HG02571 (cell line): ENCODE data around the gene NARF.
A peak's percentile ranks its signal among the peaks of the same experiment; 100 is the strongest.
"Not testable (repeated sequence)": the region's sequence is repeated elsewhere in the genome, so short reads cannot be mapped to it uniquely, and the experiment has no call there.

Experiments
- ATAC-seq: cut with Tn5 transposase; IDR thresholded peaks from one replicate; pipeline ENCODE4 v1.9.1; 2021; ENCODE audit warnings: mild to moderate bottlenecking, moderate library complexity; ENCODE audit not compliant: unreplicated experiment

The NARF gene

GRCh38 chr17:82496529-82497434 lies 38.2 kb downstream of the NARF start:
- ATAC-seq = peak; percentile 48

DNA sequence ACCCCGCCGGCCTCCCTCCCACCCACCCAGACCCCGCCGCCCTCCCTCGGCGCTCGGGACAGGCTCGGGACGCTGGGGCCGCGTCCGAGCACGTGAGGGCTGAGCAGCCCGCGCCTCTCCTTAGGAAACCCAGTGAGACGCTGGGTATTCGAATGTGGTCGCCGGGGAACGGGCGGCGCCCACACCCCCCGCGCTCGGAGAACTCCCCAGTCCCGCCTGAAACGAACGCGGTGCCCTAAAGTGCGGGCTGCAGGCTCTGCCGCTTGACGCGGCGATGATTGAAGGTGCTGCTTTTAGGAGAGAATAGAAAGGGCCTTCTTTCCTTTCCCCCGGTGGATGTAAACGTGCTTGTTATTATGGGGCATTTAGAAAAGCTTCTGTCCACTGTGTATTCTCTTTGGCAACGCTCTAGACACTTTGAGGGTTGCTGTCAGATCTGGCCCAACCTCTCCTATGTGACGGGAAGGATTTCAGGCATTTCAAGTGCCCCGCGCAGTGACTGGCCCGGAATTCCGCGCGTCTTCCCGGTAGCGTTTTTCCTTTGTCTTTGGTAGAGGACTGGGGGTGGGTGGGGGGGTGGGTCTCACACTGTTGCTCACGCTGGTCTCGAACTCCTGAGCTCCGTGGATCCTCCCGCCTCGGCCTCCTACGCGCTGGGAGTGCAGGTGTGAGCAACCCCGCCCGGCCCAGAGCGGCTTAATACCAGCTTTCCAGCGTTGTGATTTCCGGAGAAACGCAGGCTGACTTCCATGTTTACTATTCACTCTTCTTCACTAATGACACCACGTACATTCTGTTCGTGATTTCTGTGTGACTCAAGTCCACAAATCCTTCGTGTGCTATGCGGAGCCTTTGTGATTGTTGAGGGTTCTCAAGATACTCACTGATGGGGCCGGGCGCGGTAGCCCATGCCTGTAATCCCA lies 39.2 kb downstream of the NARF start:
- peak; percentile 7 for ATAC-seq

DNA sequence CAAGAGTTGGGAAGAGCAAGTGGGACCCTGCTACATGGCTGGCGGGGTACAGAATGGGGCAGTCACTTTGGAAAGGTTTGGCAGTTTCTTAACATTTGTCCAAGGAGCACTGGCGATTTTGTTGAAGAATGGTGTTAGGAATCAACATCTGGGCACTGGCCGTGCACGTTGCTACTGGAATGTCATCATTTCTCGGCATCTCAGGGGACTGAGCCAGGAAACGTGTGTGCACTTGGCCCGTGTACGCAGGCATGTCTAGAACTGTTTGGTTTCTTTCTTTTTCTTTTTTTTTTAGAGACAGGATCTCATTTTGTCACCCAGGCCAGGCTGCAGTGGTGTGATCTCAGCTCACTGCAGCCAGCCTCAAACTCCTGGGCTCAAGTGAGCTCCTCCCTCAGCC lies 43.7 kb downstream of the NARF start:
- no peak for ATAC-seq

DNA sequence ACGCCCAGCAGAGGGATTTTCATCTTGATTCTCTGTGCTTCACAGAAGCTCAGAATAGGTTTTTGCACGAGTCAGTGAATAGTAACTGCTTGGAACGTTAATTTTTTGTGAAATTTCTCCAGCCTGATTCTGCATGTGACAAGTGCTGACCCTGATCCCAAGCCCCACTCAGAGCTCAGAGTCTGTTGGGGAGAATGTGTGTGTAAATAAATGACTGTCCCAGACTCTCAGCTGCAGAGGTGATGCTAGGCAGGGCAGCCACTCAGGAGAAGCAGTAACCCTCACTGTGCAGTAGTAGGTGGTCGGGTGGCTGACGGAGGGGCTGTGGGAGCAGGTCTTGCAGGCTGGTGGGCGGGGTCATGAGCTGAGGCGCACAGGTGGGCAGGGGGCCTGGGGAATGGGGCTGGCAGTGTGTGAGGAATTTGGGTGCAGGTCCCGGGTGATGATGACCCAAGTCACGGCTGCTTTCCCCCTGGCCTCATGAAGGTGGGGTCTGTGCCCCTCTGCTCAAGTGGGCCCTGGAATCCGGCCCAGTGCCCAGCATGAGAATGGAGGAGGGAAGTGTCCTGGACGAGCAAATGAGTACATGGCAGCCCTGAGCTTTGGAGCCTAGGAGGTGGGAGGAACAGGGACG lies 44.7 kb downstream of the NARF start:
- no peak for ATAC-seq

GRCh38 chr17:82503728-82504308 lies 45.3 kb downstream of the NARF start:
- no peak for ATAC-seq

- no peak for ATAC-seq
Measured at GRCh38 chr17:82505296-82505695, 46.8 kb downstream of the NARF start.

GRCh38 chr17:82506402-82506801 lies 47.9 kb downstream of the NARF start:
- ATAC-seq = peak; percentile 75

DNA sequence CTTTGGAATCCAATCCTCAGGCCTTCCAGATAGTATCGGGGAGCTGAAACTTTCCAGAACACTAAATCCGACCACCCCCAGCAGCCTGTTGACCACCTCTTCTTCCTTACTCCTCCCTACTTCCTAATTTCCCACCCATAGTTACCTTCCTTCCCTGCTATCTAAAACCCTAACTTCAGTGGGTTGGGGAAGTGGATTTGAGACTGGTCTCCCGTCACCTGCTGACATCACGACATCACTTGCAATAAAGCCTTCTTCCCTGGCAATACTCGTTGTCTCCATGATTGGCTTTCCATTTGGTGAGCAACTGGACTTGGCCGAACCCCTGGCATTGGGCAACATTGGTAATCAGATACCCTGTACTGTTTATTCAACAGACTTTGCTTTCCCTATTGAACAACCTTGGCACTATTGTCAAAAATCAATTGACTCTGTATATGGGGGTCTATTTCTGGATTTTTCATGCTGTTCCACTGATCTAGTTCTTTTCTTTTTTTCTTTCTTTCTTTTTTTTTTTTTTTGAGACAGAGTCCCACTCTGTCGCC lies 49.2 kb downstream of the NARF start:
- no peak for ATAC-seq

DNA sequence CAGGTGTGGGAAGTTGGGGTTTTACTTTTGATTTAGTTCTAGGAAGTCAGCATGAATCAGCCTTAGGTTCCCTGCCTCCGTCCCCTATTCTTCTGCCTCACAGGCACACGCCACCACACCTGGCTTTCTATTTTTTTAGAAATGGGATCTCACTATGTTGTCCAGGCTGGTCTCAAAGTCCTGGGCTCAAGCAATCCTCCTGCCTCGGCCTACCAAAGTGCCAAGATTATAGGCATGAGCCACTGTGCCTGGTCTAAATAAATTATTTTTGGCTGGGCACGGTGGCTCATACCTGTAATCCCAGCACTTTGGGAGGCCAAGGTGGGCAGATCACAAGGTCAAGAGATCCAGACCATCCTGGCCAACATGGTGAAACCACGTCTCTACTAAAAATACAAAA lies 53.1 kb downstream of the NARF start:
- not testable (repeated sequence) for ATAC-seq

GRCh38 chr17:82513864-82514263 lies 55.3 kb downstream of the NARF start:
- not testable (repeated sequence) for ATAC-seq

DNA sequence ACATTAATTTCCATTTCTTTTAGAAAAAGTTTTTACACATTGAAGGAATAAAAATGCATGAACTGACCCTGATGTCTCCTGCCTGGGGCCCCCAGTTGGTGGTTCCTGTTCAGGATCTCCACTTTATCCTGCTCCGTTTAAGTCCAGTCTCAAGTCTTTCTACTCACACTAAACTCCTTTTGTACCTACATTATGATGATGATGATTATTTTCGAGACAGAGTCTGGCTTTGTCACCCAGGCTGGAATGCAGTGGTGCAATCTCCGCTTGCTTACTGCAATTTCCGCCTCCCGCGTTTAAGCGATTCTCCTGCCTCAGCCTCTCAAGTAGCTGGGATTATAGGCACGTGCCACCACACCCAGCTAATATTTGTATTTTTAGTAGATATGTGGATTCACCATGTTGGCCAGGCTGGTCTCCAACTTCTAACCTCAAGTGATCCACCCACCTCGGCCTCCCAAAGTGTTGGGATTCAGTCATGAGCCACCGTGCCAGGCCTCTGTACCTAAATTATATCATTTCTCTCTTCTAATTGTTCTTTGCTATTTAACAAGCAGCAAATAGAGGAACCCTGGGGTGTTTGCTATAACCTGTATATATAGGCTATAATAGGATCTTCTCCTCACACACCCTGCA lies 58.8 kb downstream of the NARF start:
- no peak for ATAC-seq

- peak; percentile 90 for ATAC-seq
Measured at GRCh38 chr17:82518826-82519810, 60.6 kb downstream of the NARF start, which contains the start of gene FOXK2. Gene FOXK2 (plus strand): TSS chr17:82519732. CDS start chr17:82519889, 157 bp downstream.

- ATAC-seq = peak; percentile 18
Measured at GRCh38 chr17:82519971-82520903, 61.7 kb downstream of the NARF start.

- no peak for ATAC-seq
Measured at GRCh38 chr17:82524540-82524939, 66.0 kb downstream of the NARF start.

- no peak for ATAC-seq
Measured at GRCh38 chr17:82525712-82526111, 67.2 kb downstream of the NARF start.

DNA sequence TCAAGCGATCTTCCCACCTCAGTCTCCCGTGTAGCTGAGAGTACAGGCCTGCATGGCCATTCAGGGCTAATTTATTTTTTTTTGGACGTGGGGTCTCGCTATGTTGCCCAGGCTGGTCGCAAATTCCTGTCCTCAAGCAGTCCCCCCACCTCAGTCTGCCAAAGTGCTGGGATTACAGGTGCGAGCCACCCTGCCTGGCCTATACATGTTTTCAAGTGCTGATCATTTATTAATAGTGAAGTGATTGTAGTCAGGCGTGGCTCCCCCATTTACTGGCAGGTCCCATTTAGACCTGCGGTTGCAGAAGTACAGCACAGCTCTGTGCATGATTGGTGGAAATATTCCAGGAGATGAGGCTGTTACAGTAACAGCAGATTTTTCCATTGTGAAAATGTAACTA lies 69.4 kb downstream of the NARF start:
- ATAC-seq = no peak

DNA sequence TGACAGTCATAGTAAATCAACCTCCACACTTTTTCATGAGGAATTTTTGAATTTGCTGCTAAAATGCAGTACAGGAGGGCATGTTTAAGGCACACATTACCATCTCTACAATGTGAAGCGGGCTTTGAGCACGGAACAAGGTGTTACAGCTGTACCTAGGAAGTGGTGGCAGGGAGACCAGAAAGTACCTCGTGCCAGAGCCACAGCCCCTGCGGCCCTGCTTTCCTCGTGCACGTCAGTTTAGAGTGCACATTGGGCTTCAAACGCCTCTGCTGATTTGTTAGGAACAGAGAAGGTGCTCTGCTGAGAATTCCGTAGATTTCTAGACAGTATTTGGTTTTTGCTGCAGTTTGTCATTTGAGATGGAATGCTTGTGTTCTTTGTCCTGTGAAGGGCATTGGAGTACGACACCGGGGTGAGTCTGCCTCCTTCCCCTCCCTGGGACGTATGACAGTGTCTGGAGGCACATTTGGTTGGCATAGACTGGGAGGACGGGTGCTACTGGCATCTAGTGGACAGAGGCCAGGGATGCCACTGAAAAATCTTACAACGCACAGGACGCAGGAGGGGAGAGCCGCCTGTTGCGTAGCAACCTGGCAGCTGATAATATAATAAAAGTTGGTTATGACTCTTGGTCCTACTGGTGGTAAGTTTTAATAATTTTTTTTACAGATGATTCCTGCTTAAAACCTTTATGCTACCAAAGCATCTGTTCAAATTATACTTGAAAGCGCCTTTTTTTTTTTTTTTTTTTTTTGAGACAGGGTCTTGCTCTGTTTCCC lies 70.1 kb downstream of the NARF start:
- no peak for ATAC-seq
